HG03139 (cell line): ENCODE results near the gene LRFN5.
"Not testable (repeated sequence)": the region's sequence is repeated elsewhere in the genome, so short reads cannot be mapped to it uniquely, and the experiment has no call there.

Source experiments
- ATAC-seq: cut with Tn5 transposase; IDR thresholded peaks from one replicate; pipeline ENCODE4 v1.9.1; 2021; ENCODE audit not compliant: unreplicated experiment

Gene LRFN5

DNA sequence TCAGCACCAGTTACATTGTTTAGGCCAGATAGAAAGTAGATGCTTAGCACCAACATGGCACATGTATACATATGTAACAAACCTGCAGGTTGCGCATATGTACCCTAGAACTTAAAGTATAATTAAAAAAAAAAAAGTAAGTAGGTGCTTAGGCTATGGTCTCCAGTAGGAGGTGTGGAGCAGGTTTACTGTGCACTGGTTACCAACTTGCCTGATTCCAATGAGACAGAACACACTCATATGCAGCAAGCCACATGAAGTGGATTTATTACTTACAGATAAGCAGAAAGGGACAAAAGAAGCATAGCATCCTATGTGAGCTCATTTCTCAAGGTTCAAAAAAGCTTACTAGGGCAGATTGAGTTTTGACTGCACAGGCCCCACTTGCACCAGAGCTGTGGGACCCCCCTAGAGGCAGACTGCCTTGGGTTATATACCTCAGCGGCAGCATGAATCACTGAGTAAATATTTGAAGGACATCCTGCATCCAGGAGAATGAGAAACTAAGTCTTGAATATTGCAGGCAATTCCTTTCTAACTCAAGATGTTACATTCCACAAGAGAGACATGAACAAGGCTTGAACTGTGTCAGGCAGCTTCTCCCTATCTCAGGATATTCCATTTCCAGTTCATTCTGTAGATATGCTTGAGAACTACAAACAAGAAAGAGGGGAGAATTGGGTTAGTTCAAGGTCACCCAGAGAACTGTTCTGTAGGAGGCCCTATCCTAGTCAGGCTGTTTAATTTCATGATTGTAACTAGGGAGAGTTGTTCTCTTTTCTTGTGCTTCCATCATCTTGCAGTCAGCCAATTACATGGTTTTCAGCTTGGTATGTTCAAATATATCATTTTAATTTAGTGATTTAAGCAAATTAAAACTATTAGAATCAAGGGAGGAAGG, 30.1 kb downstream of the LRFN5 start:
- no peak for ATAC-seq

DNA sequence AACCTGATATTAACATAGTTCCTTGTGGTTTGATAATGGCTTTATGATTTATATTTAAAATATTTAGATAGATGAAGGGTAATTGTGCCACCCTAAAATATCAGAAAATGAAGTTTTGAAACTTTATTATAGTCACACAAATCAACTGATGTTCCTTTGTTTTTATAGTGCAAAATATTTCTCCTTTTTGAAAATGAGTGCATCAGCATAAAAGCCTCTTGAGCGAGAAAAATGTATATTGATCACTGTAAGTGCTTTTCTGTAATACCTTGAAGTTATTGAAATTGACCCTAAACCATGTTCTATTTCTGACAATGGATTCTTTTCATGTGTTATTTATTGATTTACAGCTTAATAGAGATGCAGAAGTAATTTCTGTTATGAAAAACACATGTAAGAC, 35.0 kb downstream of the LRFN5 start:
- no peak for ATAC-seq

DNA sequence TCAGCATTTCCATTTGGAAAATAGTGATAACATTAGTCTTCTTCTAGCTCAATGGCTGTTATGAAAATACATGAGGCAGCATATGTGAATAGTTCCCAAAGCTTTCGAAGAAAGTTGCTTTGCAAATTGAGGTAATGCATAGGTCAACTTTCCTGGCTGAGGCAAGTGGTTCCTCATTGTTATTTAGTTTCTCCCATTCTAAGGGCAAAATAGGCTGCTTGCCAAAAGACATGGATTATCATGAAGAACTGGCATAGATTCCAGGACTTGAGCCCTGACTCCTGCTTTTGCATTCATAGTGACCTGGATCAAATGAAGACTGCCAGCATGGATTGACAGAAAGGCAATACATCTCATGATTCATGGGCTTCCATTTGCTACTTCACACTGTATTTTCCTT, 35.7 kb downstream of the LRFN5 start:
- no peak for ATAC-seq

DNA sequence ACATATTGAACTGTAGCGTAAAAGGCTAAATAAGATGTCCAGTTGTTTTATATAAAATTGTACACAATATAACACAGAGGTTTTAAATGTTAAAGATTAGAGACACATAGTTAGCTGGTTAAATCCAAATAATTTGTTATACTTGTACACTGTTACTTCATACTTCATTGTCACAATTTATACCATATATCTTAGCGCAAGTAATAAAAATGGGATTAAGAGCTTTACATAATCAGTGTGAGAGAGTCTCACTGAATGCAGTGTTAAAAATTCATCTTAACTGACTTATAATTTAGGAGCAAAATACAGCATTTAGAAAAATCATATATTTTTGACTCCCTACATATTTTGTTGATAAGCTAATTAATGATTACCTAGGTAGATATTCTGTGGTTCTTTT, 36.1 kb downstream of the LRFN5 start:
- ATAC-seq: no peak

DNA sequence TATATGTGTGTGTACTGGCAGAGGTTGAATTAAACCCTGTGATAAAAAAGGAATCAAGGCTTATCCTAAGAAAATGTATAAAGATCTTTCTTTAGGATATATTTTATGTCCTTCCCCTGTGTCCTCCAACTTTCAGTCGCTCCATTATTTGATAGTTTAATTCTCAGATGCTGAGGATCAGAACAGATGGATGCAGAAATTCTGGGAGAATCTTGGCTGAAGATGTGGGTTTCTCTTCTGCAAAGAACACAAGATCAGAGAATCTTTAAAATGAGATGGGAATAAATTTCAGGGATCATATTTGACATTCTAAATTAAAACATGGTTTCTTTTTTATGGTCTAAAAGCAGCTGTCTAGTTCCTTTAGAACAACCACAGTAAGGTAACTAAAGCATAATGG, 37.9 kb downstream of the LRFN5 start:
- no peak for ATAC-seq

DNA sequence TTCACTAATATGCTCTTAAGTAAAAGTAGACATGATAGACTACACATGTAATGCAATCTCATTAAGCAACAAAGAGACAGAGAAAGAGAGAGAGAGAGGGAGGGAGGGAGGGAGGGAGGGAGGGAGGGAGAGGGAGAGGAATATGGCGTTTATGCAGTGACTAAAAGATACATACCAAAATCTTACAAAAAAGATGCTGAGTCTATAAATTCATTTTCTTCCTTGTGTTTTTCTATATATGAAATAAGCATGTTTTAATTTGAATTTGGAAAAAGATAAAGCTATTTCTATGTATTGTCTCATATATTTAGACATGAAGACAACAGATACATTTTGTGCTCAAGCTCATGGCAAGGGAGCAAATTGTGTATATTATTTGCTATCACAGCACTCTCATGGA, 44.1 kb downstream of the LRFN5 start:
- ATAC-seq: no peak

DNA sequence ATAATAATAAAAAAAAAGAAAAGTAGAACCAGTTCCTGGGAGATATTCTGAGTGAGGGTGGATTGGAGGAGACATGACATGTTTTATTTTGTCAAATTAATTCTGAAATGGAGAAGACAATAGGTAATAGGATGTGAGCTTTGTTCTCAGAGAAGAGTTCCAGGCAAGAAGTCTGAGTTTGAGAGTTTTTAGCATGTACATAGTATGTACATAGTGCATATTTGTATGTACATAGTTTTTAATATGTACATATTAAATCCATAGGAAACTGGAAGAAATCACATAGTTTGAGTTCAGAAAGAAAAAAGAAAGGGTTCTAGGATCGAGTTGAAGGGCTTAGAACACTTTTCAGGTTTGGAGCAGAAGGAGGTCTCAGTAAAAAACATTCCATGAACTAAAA, 47.5 kb downstream of the LRFN5 start:
- ATAC-seq: no peak

DNA sequence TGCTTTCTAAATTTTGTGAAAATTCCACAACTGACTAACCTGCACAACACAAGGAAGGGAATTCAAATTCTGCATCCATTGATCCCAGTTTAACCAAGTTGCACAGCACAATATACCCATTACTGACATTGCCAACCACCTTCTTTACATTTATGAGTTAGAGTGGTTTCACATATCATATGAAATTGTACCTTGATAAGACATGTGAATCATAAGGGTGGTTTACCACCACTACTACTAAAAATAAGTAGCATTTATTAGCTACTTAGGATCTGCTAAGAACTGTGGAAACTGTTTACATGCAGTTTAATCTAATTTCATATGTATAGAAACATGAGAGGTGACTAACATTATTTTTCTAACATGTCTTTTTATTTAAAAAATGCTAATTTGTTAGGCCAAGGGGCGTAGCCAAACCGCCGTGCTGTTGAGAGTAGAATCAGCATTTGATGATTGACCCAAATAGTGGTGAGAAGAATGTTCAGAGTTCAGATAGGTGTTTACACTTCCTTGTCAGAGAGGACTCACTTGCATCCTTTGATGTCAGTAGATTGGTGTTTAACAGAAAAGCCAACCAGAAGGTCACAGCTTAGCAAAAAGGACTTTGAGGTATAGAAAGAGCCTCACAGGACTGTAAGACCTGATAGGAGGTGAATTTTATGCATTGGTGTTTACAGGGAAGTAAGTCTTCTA, 56.2 kb downstream of the LRFN5 start:
- no peak for ATAC-seq

DNA sequence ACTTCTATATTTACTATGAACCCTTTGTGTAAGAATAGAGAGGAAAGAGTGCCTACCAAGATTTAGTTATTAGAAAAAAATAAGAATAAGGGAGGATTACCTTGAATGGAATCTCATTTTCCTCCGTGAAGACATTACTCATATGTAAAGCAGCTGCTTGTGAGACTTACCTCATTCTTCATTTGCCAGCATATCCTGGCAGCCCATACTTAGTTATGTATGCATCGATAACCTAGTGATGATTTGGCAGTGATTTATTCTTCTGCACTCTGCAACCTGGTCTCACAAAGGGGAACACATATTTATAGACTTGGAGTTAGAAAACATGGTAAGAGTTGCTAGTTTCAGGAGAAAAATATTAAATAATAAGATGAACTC, 56.8 kb downstream of the LRFN5 start:
- ATAC-seq: no peak

DNA sequence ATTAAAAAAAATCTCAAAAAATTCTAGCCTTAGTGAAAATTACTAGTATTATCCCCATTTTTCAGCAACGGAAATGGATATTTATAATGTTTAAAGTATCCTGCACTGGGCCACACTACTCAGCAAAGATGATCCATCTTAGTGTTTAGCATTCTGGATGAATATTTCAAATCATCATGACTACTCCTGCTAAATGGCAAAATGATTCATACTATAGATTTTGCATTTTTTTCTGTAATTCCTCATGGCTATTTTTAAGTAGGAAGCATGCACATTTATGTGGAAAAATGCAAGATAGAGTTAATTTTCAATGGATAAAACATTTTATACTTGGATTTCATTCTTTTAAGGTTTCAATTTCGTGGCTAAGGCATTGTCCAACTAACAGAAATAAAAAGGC, 59.6 kb downstream of the LRFN5 start:
- no peak for ATAC-seq

DNA sequence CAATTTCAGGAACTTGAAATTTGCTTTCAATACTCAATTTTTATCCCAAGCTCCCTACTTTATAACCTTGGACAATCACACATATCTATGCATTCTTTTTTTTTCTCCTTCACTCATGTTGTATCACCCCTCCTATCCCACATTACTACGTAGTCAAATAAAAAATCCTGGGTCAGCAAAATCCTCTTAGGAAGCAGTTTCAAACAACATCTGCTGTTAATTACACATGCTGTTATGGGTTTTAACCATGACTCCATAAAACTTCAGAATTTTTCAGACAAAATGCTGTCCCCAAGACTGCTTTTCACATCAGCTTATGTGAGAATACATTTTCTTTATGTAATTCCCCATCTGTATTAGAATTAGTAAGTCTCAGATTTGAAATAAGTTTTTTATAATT, 61.7 kb downstream of the LRFN5 start:
- ATAC-seq: no peak

DNA sequence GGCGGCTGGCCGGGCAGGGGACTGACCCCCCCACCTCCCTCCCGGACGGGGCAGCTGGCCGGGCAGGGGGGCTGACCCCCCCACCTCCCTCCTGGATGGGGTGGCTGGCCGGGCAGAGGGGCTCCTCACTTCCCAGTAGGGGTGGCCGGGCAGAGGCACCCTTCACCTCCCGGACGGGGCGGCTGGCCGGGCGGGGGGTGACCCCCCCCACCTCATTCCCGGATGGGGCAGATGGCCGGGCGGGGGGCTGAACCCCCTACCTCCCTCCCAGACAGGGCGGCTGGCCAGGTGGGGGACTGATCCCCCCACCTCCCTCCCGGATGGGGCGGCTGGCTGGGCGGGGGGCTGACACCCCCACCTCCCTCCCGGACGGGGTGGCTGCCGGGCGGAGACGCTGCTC, 66.9 kb downstream of the LRFN5 start:
- ATAC-seq: not testable (repeated sequence)

DNA sequence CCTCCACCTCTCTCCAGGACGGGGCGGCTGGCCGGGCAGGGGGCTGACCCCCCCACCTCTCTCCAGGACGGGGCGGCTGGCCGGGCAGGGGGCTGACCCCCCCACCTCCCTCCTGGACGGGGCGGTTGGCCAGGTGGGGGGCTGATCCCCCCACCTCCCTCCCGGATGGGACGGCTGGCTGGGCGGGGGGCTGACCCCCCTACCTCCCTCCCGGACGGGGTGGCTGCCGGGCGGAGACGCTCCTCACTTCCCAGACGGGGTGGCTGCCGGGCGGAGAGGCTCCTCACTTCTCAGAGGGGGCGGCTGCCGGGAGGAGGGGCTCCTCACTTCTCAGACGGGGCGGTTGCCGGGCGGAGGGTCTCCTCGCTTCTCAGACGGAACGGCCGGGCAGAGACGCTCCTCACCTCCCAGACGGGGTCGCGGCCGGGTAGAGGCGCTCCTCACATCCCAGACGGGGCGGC, 67.9 kb downstream of the LRFN5 start:
- not testable (repeated sequence) for ATAC-seq

DNA sequence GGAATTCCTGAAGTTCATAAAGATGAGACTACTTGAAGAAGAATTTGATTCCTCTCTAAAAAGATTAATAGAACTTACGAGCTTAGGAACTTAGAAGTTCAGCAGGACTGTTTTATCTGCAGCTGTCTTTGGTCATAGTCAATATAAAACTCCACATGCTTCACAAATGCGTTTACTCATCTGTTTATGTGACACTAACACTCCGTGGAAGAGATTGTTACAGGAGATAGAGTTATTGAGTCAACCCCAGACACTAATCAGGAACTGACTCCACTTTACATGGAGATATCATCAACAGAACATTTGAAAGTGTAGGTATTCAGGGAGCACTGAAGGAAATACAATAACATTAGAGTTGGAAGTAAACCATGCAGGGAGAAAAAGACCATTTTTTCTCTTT, 92.8 kb downstream of the LRFN5 start:
- ATAC-seq: no peak

DNA sequence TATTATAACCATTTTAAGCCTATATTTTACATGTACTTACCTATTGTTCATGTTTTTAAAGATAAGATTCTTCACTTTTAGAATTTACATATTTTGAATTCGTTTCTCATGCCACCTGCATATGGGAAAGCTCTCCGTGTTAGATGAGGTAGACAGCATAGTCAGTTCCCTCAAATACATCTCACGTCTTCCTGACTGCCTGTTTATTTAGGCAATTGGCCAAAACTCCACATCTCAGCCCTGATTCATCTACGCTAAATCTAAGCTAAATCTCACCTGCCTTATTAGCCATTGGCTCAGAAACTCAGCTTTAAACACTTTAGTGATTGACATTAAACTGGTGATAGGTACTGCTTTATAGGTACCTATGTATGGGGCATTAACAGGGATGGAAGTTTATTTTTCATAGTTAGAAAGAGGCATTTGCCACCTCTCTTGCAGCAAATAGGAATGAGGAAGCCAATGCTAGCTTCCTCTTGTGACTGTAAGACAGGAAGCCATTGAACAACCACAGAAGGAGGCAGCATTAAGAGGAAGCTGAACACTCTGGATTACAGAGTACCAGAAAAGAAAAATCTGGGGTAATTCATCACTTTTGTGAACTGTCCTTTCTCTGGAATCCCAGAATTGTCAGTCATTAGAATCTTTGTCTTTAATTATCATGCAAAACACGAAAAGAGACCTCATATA, 111.9 kb downstream of the LRFN5 start:
- ATAC-seq: no peak

DNA sequence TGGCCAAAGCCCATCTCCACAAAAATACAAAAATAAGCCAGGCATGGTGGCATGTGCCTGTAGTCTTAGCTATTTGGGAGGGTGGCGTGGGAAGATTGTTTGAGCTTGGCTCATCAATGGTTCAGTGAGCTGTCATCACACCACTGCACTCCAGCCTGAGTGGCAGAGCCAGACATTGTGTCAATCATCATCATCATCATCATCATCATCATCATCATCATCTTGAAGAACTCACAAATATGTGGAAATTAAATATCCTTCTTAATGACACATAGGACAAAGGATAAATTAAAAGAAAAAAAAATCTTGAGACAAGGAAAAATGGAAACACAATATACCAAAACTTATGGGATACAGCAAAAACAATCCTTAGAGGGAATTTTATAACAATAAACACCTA, 132.5 kb downstream of the LRFN5 start:
- no peak for ATAC-seq

DNA sequence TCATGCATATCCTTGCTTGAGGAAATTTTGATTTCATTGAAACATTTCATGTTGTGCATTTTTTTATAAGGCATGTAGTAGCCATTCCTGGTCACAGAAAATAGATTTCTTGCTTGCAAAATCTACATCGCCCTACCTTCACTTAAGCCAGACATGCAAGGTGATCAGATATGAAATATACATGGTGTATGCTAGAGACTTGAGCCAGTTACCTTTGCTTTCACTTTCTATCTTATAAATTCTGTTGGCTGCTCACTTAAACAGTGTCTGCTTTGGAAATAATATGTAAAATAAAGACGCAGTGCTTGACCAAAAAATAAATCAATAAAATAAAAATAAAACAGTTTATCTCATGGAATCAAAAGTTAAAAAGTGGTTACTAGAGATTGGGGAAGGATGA, 136.5 kb downstream of the LRFN5 start:
- ATAC-seq: no peak

DNA sequence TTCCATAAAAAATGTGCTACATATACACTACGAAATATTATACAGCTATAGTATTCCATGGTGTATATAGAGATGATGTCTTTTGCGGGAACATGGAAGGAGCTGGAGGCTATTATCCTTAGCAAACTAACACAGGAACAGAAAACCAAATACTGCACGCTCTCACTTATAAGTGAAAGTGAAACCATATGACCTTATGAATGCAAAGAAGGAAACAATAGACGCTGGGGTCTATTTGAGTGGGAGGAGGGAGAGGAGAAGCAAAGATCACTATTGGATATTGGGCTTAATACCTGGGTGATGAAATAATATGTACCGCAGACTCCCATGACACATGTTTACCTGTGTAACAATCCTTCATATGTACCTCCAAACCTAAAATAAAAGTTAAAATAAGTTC, 142.8 kb downstream of the LRFN5 start:
- peak; percentile 67 for ATAC-seq

DNA sequence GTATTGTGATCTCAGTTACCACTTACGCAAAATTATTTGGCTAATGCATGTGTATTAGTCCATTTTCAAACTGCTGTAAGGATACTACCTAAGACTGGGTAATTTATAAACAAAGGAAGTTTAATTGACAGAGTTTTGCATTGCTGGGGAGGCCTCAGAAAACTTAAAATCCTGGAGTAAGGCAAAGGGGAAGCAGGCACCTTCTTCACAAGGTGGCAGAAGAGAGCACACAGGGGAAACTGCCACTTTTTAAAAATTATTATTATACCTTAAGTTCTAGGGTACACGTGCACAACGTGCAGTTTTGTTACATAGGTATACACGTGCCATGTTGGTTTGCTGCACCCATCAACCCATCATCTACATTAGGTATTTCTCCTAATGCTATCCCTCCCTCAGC, 143.9 kb downstream of the LRFN5 start:
- ATAC-seq: not testable (repeated sequence)

DNA sequence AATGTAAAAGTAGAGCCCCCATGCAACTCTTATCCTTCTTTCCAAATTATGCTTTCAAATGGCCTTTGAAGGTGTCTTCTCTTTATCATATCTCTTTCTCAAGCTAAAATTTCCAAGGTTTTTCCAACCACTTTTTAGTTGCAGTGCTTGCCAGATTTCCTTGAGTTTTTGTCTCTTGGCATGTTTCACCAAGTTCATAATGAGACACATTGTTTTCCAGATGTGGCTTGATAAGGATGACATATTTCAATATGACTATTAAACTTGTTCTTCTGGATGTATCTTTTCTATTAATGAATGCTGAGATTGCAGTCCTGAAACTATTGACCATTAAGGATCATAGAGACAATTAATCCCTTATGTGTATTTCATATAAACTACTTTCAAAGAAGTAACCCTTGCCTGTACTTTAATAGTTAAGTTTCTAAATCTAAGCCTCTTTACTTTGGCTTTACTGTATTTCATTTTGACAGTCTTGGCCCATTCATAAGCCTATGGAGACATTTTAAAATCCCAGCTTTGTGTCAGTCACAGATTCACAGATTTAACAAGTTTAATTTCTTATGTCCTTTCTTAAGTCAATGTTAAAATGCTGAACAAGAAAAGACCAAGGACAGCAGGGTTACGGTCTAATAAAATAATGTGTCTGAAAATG, 151.5 kb downstream of the LRFN5 start:
- ATAC-seq: no peak

DNA sequence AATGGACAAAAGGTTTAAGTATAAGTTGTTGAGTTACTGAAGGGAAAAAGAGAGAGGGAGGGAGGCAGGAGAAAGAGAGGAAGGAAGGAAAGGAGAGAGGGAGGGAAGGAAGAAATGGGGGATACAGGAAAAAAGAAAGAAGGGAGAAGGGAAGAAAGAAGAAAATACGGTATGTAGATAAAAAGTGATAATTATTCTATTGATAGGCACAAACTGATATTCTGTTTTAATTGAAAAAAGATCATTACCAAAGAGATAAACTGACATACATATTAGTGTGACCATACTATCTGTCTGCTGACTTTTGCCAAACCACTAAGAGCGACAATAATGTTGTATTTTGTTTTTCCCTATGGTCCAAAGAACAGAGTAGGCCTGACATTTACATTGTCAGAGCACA, 154.5 kb downstream of the LRFN5 start:
- no peak for ATAC-seq
